ENCODE data around the gene RNF148.
"Not testable (repeated sequence)": the region's sequence is repeated elsewhere in the genome, so short reads cannot be mapped to it uniquely, and the experiment has no call there.

The RNF148 gene

DNA sequence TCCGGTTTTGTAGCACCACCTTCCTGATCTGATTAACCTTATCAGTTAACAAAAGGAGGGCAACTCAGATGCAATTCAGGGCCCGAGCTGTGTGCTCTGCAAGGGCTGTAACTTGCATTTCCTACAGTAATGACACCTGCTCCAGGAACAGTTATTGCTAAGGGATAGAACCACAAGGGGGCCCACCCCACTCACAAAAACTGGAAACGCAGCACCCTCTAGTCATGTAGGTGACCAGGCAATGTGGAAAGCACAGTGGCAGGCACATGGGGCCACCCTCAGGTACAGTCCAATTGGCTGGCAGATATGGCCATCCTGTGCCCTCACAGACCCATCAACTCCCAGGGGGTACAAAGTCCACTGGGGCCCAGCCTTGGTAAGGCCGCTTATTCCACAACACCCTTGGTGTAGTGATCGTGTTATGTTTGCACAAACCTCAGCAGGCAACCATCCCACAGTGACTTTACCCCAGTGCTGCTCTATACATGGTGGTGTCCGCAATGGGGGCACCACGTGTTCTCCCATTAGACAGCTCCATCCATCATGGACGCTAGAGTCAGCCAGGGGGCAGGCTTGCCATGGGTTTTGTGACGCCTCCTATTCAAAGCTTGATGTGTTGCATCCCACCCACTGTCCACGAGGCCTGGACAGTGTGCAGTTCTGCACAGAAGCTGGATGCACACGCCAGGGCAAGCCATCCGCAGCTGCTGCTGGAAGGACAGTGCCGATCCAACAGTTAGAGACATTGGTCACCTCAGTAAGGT is 13.2 kb downstream of the RNF148 start:
- peak in 2 of 3 experiments; percentile 10 to 16 for DNase-seq

- no peak for DNase-seq
Measured at GRCh38 chr7:122688400-122688998, 14.2 kb downstream of the RNF148 start.

GRCh38 chr7:122686360-122686878 is 16.3 kb downstream of the RNF148 start:
- no peak for DNase-seq

DNA sequence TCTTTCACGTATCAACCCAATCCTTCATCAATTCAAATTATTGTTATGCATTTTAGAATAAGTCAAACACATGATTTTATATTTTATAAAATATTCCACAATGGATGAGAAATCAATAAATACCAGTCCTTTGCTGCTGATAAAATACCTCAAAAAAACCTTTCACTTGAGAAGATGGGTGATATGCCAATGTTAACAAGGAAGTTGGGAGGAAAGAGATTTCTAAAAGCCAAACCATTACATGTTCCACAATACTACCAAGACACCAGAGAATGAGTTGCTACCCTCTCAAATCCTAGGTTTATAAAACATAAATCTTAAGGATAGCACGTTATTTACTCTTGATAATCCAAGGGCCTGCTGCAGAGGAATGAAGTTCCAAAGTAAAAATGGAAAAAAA is 18.2 kb downstream of the RNF148 start:
- DNase-seq: no peak

GRCh38 chr7:122682815-122683550 is 19.7 kb downstream of the RNF148 start:
- DNase-seq: no peak

DNA sequence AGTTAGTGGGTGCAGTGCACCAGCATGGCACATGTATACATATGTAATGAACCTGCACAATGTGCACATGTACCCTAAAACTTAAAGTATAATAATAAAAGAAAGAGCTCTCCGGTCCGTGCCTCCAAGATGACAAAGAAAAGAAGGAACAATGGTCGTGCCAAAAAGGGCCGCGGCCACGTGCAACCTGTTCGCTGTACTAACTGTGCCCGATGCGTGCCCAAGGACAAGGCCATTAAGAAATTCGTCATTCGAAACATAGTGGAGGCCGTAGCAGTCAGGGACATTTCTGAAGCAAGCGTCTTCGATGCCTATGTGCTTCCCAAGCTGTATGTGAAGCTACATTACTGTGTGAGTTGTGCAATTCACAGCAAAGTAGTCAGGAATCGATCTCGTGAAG is 21.5 kb downstream of the RNF148 start:
- DNase-seq: not testable (repeated sequence)

DNA sequence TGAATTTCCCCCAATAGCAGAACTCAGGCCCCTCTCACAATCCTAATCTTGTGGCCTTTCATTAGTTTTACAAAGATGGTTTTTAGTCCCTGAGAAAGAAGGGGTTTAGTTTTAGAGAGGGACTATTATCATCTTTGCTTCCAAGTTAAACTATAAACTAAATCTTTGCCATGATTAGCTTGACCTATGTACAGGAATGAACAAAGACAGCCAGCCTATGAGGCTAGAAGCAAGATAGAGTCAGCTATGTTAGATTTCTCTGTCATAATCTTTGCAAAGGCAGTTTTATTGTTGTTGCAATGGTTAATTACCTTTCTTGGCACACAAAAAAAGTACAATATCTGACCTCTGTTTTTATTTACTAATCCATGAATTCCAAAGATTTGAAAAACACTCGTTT is 22.9 kb downstream of the RNF148 start:
- no peak for DNase-seq

GRCh38 chr7:122679269-122679709 is 23.4 kb downstream of the RNF148 start:
- DNase-seq: peak in 2 of 3 experiments; percentile 46 to 73

GRCh38 chr7:122677149-122677548 is 25.6 kb downstream of the RNF148 start:
- no peak for DNase-seq

DNA sequence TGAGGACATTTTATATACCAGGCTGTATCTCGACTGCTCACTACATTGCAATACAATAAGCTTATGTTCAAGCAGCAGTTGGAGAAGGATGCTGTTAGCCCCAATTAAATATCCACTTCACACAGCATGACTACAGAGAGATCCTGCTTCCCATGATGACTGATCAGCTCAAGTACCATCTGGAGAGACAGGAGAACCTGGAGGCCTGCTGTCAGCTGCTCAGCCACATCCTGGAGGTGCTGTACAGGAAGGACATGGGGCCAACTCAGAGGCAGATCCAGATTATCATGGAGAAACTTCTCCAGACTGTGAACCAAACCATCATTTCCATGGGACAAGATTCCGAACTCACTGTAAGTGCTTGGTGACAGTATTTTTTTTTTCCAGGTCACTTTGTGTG is 26.3 kb downstream of the RNF148 start:
- DNase-seq: peak; percentile 28 to 93 (median 55)

DNA sequence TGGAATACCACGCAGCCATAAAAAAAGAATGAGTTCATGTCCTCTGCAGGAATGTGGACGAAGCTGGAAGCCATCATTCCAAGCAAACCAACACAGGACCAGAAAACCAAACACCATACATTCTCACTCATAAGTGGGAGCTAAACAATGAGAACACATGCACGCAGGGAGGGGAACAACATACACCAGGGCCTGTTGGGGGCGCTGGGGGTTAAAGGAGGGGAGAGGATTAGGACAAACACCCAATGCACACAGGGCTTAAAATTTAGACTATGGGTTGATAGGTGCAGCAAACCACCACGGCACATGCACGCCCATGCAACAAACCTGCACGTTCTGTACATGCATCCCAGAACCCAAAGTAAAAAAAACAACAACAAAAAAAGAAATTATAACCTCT is 27.1 kb downstream of the RNF148 start:
- DNase-seq: no peak

- no peak for DNase-seq
Measured at GRCh38 chr7:122675011-122675410, 27.7 kb downstream of the RNF148 start.

DNA sequence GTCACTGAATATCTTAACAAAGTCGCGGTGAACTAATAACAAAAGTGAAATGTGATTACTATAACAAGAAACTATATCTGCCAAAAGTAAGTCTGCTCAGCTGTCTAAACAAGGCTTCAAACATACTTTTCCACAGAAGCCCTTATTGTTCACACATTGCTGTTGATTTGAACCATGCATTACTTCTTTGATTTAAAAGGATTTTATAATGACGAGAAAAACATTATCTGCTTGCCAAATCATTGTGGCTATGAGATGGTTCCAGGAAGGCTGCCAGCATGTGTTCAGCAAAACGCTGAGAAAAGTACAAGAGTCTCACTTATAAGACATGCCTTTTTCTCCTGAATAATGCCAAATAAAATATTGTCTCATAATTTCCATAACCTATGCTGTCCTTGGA is 28.2 kb downstream of the RNF148 start:
- DNase-seq: no peak

DNA sequence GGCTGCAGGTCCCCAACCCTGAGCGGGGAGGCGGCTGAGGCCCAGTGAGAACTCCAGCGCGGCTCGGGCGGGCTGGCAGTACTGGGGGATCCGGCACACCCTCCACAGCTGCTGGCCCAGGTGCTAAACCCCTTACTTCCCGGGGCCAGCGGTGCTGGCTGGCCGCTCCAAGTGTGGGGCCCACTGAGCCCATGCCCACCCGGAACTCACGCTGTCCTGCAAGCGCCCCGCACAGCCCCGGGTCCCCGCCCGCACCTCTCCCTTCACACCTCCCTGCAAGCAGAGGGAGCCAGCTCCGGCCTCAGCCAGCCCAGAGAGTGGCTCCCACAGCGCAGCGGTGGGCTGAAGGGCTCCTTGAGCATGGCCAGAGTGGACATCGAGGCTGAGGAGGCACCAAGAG is 28.8 kb downstream of the RNF148 start:
- no peak for DNase-seq

DNA sequence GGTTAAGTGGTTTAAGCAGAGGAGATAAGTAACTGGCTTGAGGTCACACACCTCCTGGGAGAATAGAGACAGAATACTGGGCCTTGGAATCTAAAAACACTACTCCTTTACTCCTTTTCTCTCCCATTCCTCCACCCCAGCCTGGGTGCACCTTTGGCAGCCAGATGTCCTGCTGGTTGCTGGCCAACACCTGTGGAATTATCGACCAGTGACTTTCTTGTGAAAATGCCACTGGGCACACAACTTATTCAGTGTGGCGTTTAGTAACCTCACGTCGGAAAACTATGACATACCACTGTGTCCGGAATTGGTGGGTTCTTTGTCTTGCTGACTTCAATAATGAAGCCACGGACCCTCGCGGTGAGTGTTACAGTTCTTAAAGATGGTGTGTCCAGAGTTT is 30.2 kb downstream of the RNF148 start:
- DNase-seq: no peak

DNA sequence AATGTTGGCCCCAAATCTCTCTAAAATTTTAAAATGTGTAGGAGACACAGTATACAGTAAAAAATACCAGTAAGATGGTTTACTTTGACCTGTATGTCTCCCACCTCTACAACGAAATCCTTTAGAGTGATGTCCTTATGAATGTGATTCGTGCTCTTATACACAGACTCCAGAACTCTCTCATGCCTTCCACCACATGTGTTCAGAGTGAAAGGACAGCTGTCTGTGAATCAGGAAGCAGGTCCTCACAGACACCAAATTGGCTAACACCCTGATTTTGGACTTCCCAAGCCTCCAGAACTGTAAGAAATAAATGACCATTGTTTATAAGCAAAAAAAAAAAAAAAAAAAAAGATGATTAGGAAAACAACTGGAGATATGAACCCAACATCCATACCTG is 39.0 kb downstream of the RNF148 start:
- DNase-seq: no peak

DNA sequence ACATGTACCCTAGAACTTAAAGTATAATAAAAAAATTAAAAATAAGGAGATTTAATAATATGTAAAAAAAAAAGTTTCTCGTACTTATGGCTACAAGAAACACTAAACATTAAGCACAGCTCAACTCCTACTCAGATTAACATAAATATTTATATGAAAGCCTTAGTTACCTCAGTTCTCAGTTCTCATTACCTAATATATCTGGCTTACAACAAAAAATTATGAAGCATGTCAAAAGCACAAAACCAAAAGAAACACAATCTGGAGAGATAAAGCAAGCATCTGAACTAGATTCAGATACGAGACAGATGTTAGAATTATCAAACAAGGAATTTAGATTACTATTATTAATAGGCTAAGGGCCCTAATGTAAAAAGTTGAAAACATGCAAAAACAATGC is 43.9 kb downstream of the RNF148 start:
- no peak for DNase-seq

DNA sequence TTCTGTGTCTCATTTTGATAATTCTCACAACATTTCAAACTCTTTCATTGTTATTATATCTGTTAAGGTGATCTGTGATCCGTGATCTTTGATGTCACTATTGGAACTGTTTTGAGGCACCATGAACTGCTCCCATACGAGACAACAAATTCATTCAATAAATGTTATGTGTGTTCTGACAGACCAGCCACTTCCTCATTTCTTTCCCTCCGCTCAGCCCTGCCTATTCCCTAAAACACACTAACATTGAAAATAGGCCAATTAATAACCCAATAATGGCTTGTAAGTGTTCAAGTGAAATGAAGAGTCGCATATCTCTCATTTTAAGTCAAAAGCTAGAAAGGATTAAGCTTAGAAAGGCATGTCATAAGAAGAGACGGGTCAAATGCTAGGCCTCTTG is 49.0 kb downstream of the RNF148 start:
- no peak for DNase-seq

DNA sequence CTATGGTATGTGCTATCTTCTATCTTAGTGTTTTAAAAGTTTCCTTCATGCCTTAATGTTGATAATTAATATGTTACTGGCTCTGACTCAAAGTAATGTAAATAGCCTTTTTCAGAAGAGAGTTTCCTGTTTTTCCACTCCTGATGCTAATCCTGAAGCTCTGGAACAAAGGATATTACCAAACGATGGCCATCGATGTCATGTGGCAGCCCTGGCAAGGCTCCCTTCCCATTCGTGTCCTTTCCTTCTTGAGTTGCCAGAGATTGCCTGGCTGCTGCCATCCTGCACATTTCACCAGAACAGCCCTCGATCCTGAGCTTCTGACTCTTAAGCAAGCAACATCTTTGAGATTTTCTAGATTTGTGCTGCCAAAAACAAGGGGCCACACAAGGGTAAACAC is 49.8 kb downstream of the RNF148 start:
- DNase-seq: peak in 1 of 3 experiments; percentile 43
